Thyroid gland (tissue), 4 donors: ENCODE measurements around the gene DNAJC10.

Experiments
- CTCF ChIP-seq, 6 experiments: fragments of 200-600 bp in 3 of 6; fragments of 450-650 bp in 3 of 6; sonication (generic) in 3 of 6; IDR thresholded peaks; one replicate each; pipeline ENCODE4 v1.5.1; 2016 to 2019; ENCODE audit warnings: antibody characterized with exemption in 6 of 6, mild to moderate bottlenecking in 2 of 6, inconsistent platforms in 1 of 6, moderate library complexity in 1 of 6
- POLR2A ChIP-seq, 2 donors: fragments of 450-650 bp; IDR thresholded peaks; one replicate each; pipeline ENCODE4 v1.6.1; 2017; ENCODE audit warnings: antibody characterized with exemption in 2 of 2, mild to moderate bottlenecking in 2 of 2, moderate library complexity in 1 of 2

GRCh38 chr2:182831921-182832320 is 115.9 kb downstream of the DNAJC10 start:
- TF ChIP-seq CTCF (IDR thresholded peaks at IDR 0.05) (no peak), POLR2A (IDR thresholded peaks at IDR 0.05) (no peak)
